Renal cortical epithelial cell (primary cell): ENCODE measurements around the gene CDH23. TPM values are rescaled to one million over a fixed set of nuclear protein-coding genes. Genes with fewer than 3 reads are reported as not detected.
A peak's percentile ranks its signal among the peaks of the same experiment; 100 is the strongest.

Experiments used
- DNase-seq: peaks from one replicate; pipeline ENCODE4 v3.0.0-alpha.2; 2011; ENCODE audit warnings: low read depth
- total RNA-seq: library from RNA; depleted of rRNA; stranded (reverse); fragments of >200 nt; gene quantifications from 2 replicates; pipeline ENCODE4 v1.2.3, GENCODE V29; 2014

Gene CDH23
- total RNA-seq, 1 donor from 2014 or later = not detected

- DNase-seq = no peak
These were observed 27.1 kb upstream of the CDH23 start for GRCh38 chr10:71369602-71370001.

- DNase-seq = no peak
These were observed 26.7 kb upstream of the CDH23 start for GRCh38 chr10:71370031-71370430.

- DNase-seq = no peak
These were observed 25.0 kb upstream of the CDH23 start for GRCh38 chr10:71371750-71372166.

GRCh38 chr10:71372882-71373495 is 23.7 kb upstream of the CDH23 start:
- DNase-seq = no peak

- no peak for DNase-seq
These were observed 22.1 kb upstream of the CDH23 start for GRCh38 chr10:71374481-71375233.

GRCh38 chr10:71375952-71376351 is 20.8 kb upstream of the CDH23 start:
- DNase-seq = no peak

- no peak for DNase-seq
These were observed 18.2 kb upstream of the CDH23 start for GRCh38 chr10:71378336-71379117.

GRCh38 chr10:71379118-71379766 is 17.5 kb upstream of the CDH23 start:
- no peak for DNase-seq

- no peak for DNase-seq
These were observed 15.9 kb upstream of the CDH23 start for GRCh38 chr10:71380841-71381240.

GRCh38 chr10:71381611-71382010 is 15.1 kb upstream of the CDH23 start:
- DNase-seq = no peak

GRCh38 chr10:71382028-71382427 is 14.7 kb upstream of the CDH23 start:
- DNase-seq = no peak

- no peak for DNase-seq
These were observed 14.0 kb upstream of the CDH23 start for GRCh38 chr10:71382757-71383156.

GRCh38 chr10:71383972-71384687 is 12.6 kb upstream of the CDH23 start:
- peak; percentile 4 for DNase-seq

- no peak for DNase-seq
These were observed 8.5 kb upstream of the CDH23 start for GRCh38 chr10:71388171-71388570.

- no peak for DNase-seq
These were observed 8.0 kb upstream of the CDH23 start for GRCh38 chr10:71388583-71389310.

- DNase-seq = no peak
These were observed 6.8 kb upstream of the CDH23 start for GRCh38 chr10:71389768-71390460.

- DNase-seq = no peak
These were observed 6.3 kb upstream of the CDH23 start for GRCh38 chr10:71390461-71390835.

- DNase-seq = no peak
These were observed 5.6 kb upstream of the CDH23 start for GRCh38 chr10:71390921-71391690.

GRCh38 chr10:71391701-71392100 is 5.0 kb upstream of the CDH23 start:
- DNase-seq = no peak

- DNase-seq = no peak
These were observed 4.4 kb upstream of the CDH23 start for GRCh38 chr10:71392292-71392691.
